NCI-H2107 treated with DMSO at 0.1 percent for 48 hours (cell line): Measurements from ENCODE around the gene TMEM131L.

ENCODE experiments used
- DNase-seq: peaks from one replicate; lab custom pipeline; 2025; ENCODE audit not compliant: unreplicated experiment; lab: John Stamatoyannopoulos, UW

TMEM131L gene

GRCh38 chr4:153519687-153520086 lies 53.5 kb downstream of the TMEM131L start:
- DNase-seq, result no peak

DNA sequence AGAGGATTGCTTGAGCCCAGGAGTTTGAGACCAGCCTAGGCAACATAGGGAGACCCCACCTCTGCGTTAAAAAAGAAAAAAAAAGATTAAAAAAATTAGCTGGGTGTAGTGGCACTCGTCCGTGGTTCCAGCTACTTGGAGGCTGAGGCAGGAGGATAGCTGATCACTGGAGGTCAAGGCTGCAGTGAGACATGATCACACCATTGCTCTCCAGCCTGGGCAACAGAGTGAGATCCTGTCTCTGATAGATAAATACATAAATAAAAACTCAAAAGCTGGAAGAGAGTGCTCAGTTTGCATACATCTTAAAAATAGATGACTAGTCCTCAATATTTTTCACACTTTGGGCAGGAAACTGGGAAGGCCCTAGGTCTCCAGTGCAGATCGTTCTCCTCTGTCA lies 54.1 kb downstream of the TMEM131L start:
- DNase-seq, result no peak

- DNase-seq, result no peak
Measured at GRCh38 chr4:153520801-153521329, 54.7 kb downstream of the TMEM131L start.

GRCh38 chr4:153521478-153521877 lies 55.3 kb downstream of the TMEM131L start:
- no peak for DNase-seq

GRCh38 chr4:153521999-153522801 lies 56.0 kb downstream of the TMEM131L start:
- DNase-seq, result no peak

DNA sequence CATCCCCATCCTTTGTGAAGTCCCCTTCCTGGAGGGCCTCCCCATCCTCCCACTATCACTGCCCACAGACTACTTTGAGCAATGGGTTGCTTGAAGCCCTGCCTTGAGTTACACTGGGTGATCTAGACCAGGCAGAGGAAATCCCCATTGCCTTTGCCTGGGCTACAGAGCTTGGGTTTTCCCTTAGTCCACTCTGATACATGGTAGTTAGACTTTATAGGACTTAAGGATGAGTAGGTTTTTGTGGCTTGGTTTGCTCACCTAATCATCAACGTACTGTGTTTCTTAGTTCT lies 56.6 kb downstream of the TMEM131L start:
- DNase-seq, result no peak

GRCh38 chr4:153523164-153523796 lies 57.1 kb downstream of the TMEM131L start:
- DNase-seq, result no peak

DNA sequence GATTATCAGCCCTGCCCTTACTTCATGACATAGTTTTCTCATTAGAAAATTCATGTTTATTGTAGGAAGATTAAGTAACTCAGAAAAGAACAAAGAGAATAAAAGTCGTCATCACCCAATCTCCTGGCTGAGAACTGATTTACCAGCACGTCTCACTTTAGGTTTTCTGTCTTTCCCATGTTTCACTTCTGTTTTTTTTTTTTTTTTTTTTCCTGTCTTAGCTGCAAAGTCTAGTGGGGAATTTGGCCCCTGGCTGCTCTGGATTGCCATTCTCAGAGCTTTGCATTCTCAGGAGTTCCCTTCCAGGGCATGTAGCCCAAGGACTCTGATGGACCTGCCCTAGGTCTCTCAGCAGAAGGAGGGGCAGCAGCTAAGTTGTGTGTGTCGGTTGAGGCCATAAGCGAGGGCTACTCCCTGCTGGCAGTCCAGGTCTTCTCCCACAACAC lies 57.8 kb downstream of the TMEM131L start:
- DNase-seq, result no peak

DNA sequence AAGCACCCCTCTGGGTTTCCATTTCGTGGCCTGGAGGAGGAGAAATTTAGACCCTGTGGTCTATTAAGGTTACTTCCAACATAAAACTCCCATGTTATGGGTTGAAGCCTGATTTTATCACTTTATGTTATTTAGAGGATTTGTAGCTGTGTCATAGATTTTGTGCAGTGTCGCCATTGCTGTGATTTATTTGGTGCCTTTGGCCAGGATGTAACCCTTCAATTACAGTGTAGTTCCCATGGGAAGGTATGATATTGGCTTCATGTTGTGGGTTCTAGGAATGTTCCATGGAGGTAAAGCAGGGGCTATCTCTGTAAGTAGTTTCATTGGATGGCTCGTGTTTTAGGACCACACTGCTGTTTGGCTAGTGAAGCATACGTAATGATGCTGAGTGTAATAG lies 58.5 kb downstream of the TMEM131L start:
- DNase-seq, result no peak

GRCh38 chr4:153527690-153528089 lies 61.5 kb downstream of the TMEM131L start:
- no peak for DNase-seq

DNA sequence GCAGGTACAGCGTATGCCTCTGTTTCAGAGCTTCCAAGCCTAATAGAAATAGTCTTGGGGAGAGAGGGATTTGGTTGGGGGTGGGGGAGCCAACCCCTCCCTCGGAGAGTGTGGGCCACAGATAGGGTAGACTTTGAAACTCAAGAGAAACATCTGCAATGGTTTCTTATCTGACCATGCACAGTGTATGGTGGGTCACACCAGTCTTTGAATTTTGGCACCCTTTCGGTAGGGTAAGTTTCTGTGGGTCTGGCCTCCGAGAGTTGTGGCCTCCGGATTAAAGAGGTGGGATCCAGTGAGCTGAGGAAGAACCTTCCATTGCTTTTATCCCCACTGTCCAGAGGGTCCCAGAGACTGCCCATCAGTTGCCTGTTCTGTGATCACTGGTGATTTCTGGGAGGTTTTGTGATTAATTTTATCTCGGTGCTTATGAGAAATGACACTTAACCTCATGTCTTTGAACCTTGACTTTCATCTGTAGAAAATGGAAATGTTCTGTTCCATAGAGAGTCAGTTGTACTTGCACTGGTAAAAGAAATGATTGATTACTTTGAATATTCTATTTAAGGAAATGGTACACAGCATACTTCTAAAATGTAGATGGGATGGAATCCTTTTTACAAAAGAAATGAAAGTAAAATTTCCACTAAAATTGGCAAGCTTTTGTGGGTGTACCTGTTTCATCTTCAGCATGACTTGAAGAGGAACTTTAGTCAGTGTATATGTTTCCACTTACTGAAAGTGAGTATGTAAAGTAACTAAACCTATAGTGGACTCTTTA lies 62.7 kb downstream of the TMEM131L start:
- no peak for DNase-seq

GRCh38 chr4:153529646-153530045 lies 63.5 kb downstream of the TMEM131L start:
- DNase-seq, result no peak

DNA sequence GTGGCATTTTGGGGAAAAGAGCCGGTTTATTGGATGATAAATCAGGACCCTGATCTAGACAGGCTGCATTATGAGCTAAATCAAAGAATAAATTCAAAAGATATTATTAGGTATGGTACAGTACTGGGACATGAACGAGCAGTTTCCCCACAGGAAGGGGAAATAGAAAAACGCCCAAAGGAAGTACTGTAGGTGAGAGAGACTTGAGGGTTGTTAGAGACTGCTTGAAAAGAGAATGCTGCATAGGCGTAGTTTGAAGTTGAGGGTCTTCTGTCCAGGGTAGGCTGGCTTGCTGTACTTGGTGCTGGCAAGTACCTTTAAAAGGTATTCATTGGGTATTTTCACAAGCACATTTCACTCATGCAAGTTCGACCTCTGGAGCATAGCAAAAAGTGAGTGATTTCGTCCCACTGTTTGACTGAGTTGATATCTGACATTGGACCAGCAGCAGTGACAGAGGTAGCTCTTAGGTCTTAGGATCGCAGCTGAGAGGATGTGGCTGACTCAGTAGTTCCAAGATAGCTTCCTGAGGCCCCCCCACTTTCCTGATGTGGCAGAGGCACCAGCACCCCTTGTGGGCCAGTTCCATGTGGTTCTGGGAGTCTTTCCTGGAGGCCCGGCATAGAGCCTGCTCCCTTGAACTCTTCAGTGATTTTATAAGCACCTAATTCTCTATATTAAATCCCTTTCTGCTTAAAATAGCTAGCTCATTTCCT lies 64.3 kb downstream of the TMEM131L start:
- DNase-seq, result no peak

DNA sequence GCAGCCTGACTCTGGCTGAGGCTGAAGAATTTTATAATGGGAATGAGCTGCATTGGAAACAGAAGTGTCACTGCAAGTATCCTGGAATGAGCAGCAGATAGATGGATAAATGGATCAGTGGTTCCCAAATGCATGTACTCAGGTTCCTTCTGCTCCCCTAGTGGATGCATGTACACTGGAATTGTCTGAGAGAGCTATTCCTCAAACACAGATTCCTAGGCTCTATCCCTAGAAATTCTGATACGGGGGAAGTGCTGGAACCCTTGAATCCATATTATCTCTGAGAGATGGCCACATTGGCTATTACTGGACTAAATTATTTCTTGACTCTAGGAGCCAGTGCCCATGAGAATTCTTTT lies 64.8 kb downstream of the TMEM131L start:
- no peak for DNase-seq

DNA sequence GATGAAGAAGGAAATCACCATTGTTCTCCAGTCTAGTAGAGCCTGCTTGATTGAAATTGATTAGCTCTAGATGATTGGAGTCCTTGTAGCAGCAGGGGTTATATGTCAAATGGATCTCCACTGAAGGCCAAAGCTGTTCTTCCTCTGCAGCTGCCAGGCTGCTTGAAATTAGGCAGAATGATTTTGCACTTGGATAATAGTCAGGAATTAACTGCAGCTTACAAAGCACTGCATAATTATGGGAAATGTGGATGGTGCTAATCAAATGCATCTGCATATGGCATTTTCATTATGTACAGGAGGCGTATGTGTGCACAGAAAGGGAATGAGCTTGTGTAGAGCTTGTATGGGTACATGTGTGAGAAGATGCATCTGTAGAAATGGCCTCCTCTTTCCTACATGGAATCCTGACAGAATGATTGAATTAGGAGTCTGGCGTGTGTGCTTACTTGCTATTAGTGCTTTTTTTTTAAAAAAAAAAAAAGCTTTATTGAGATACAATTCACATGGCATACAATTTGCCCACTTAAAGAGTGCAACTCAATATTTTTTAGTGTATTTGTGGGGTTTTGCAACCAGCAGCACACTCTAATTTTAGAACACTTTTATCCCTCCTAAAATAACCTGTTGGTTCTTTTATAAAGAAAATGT lies 65.9 kb downstream of the TMEM131L start:
- no peak for DNase-seq

DNA sequence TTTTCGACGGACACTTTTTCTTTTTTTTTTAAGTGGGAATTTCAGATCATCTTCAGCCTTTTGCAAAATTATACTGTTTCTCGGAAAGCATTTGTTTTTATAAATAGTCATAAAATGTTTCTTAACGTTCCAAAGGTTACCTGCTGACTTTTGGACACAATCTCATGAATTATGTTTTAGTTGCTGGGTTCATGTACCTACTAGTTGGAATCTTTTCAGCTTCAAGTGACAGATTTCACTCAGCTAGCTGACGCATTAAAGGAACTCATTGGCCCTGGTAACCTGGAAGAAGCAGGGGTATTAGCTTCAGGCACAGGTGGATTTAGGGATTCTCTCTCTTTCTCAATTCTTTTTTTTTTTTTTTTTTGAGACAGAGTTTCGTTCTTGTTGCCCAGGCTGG lies 66.5 kb downstream of the TMEM131L start:
- DNase-seq, result no peak

- DNase-seq, result no peak
Measured at GRCh38 chr4:153533387-153533786, 67.2 kb downstream of the TMEM131L start.

GRCh38 chr4:153534792-153535629 lies 68.9 kb downstream of the TMEM131L start:
- DNase-seq, result no peak

- no peak for DNase-seq
Measured at GRCh38 chr4:153535772-153536513, 69.8 kb downstream of the TMEM131L start.
